Heart right ventricle (tissue), 16 donors: Measurements from ENCODE around the gene FBXO36. TPM values are rescaled to one million over a fixed set of nuclear protein-coding genes. Genes with fewer than 3 reads are reported as not detected.

Experiments
- ATAC-seq, 8 donors: fragments of 200-7000 bp; cut with Tn5 transposase; one replicate each; pipeline ENCODE4 v1.9.1; 2020; ENCODE audit warnings: mild to moderate bottlenecking in 8 of 8, moderate library complexity in 8 of 8, moderate number of reproducible peaks in 1 of 8
- DNase-seq, 2 donors: peaks; one replicate each; pipeline ENCODE4 v3.0.0-alpha.2; 2020
- H3K27ac ChIP-seq, 10 donors: fragments of 200-600 bp; sonication (generic) in 2 of 10; one replicate each; pipeline versions ENCODE4 v1.5.0 to v1.8.0; 2020 to 2022; ENCODE audit warnings: mild to moderate bottlenecking in 3 of 10
- H3K27me3 ChIP-seq, 7 donors: fragments of 200-600 bp; one replicate each; pipeline ENCODE4 v1.8.0; 2021 to 2022; ENCODE audit warnings: mild to moderate bottlenecking in 2 of 7
- H3K36me3 ChIP-seq, 9 donors: fragments of 200-600 bp; sonication (generic) in 1 of 9; one replicate each; pipeline versions ENCODE4 v1.5.0 to v1.8.0; 2020 to 2022; ENCODE audit warnings: mild to moderate bottlenecking in 2 of 9
- H3K4me1 ChIP-seq, 9 donors: fragments of 200-600 bp; sonication (generic) in 1 of 9; one replicate each; pipeline versions ENCODE4 v1.5.0 to v1.8.0; 2020 to 2022; ENCODE audit warnings: mild to moderate bottlenecking in 4 of 9
- H3K4me3 ChIP-seq, 10 donors: fragments of 200-600 bp; sonication (generic) in 2 of 10; one replicate each; pipeline versions ENCODE4 v1.5.0 to v1.8.0; 2020 to 2022; ENCODE audit warnings: mild to moderate bottlenecking in 7 of 10, moderate library complexity in 2 of 10
- H3K9me3 ChIP-seq, 11 donors: fragments of 200-600 bp in 10 of 11; sonication (generic) in 2 of 11; one replicate each; pipeline versions ENCODE4 v1.5.0 to v1.8.0; 2013 to 2022; ENCODE audit warnings: mild to moderate bottlenecking in 2 of 11, control low read depth in 1 of 11, moderate library complexity in 1 of 11
- CTCF ChIP-seq, 9 donors: fragments of 200-600 bp; sonication (generic) in 2 of 9; IDR thresholded peaks; one replicate each; pipeline versions ENCODE4 v1.5.0 to v1.8.0; 2021 to 2022; ENCODE audit warnings: antibody characterized with exemption in 9 of 9, mild to moderate bottlenecking in 5 of 9, moderate library complexity in 1 of 9
- WGBS, 2 donors: extraction: QIAGEN DNeasy Blood & Tissue Kit; methylation state at CpG; one replicate each; pipeline ENCODE4 v1.1.7; 2013; ENCODE audit warnings: inconsistent platforms in 1 of 2; 5-methylcytosine and 5-hydroxymethylcytosine counted together
- intact Hi-C, 10 donors: fragments of 100-400 bp; cut with DNase I; formaldehyde crosslinking; loops; one replicate each; pipeline versions ENCODE4 v1.11.1 to v1.14.2; 2022
- polyA plus RNA-seq, 2 donors: library from polyadenylated mRNA; stranded (reverse); fragments of 200-250 nt; gene quantifications; one replicate each; pipeline ENCODE4 v1.2.3, GENCODE V29; 2013
- total RNA-seq, 10 donors: library from RNA; stranded (reverse); fragmentation: NEBNext Ultra II Directional in 3 of 10; extraction: Animal tissue kit (Norgen Biotek cat#: 25700) in 3 of 10; gene quantifications; one replicate each; pipeline versions ENCODE4 v1.2.1 to v1.2.4, GENCODE V29; 2021 to 2023
- donor health status: Arrhythmogenic right ventricular cardiomyopathy.
- donor health status: ischemic (EF 13 %, LVEDD 7.1; RV severe dilation, severe dysfunction).
- donor health status: healthy with polysubstance abuse.
- donor health status: DM: no; HTN: yes; CAD: no.
- donor health status: DM: no; HTN: no; CAD: no.
- donor health status: ischemic (EF 25% LVEDD 6.9; RV normal size, moderate dysfunction).
- donor health status: ischemic (EF 25% LVEDD 5.7; RV mildly dilated, moderate dysfunction).
- donor health status: healthy.
- donor health status: DM: yes; HTN: yes; CAD: no.
- donor health status: Ischemic cardiomyopathy.
- donor health status: ischemic (EF 35%, LVEDD 5.7; RV mildly dilated, moderate dysfunction).
- donor health status: nonischemic (EF 11% LVEDD 7.7; RV severe dilation, severe dysfunction).
- donor health status: DM: yes; HTN: yes; CAD: no.
- donor health status: PGD.
- donor health status: ischemic (EF 29% LVEDD 5.4; RV normal size, mild dysfunction).
- donor health status: nonischemic (EF 23%, LVEDD 6.1; RV moderate dilation, normal function).

Gene FBXO36
- total and polyA plus RNA-seq, 12 donors: 0.15 to 1.4 (median 1.2) TPM

GRCh38 chr2:230016844-230017243 lies 94.5 kb downstream of the FBXO36 start:
- intact Hi-C loops: no loop called here
- Histone ChIP-seq H3K27me3 (no peaks in the 10 kb centered on the region), H3K36me3 (no peaks in the 10 kb centered on the region), H3K4me1 (no peaks in the 10 kb centered on the region), H3K27ac (no peak overlapping the region), H3K4me3 (no peak overlapping the region), H3K9me3 (peaks cover 0 to 13% (median 0%) of the 10 kb centered on the region in 11 donors)
- no peak for ATAC-seq
- no peak for TF ChIP-seq CTCF (IDR thresholded peaks at IDR 0.05)
- DNase-seq: no peak

- ATAC-seq (no peak), DNase-seq (no peak)
- WGBS, 2 donors: 89 to 90% methylated on average over 4 of the region's 4 CpGs
- peaks cover 0 to 13% (median 0%) of the 10 kb centered on the region in 11 donors for H3K9me3 ChIP-seq
- no peaks in the 10 kb centered on the region for H3K27me3 ChIP-seq
- TF ChIP-seq CTCF (IDR thresholded peaks at IDR 0.05): no peak
- H3K36me3 ChIP-seq: no peaks in the 10 kb centered on the region
- H3K4me3 ChIP-seq: no peak overlapping the region
- H3K27ac ChIP-seq: no peak overlapping the region
- H3K4me1 ChIP-seq: no peaks in the 10 kb centered on the region
- intact Hi-C loops: no loop called here
Observed at GRCh38 chr2:230018153-230018552, 95.8 kb downstream of the FBXO36 start.

- no peak for TF ChIP-seq CTCF (IDR thresholded peaks at IDR 0.05)
- 86 to 88% methylated on average over 3 of the region's 3 CpGs for WGBS, 2 donors
- no peak for ATAC-seq
- Histone ChIP-seq H3K4me3 (no peak overlapping the region), H3K4me1 (no peaks in the 10 kb centered on the region), H3K27ac (no peak overlapping the region), H3K36me3 (no peaks in the 10 kb centered on the region), H3K27me3 (no peaks in the 10 kb centered on the region), H3K9me3 (peaks cover 0 to 13% (median 0%) of the 10 kb centered on the region in 11 donors)
- no peak for DNase-seq
- intact Hi-C loops: no loop called here
Observed at GRCh38 chr2:230019742-230020141, 97.4 kb downstream of the FBXO36 start.

- Histone ChIP-seq H3K4me3 (no peak overlapping the region), H3K4me1 (no peaks in the 10 kb centered on the region), H3K27me3 (no peaks in the 10 kb centered on the region), H3K27ac (no peak overlapping the region), H3K36me3 (no peaks in the 10 kb centered on the region), H3K9me3 (no peaks in the 10 kb centered on the region)
- no peak for ATAC-seq
- intact Hi-C loops: no loop called here
- no peak for DNase-seq
- WGBS, 2 donors: 92 to 100% methylated on average over 4 of the region's 4 CpGs
- TF ChIP-seq CTCF (IDR thresholded peaks at IDR 0.05): no peak
Observed at GRCh38 chr2:230023313-230023712, 101.0 kb downstream of the FBXO36 start.
